ENCODE data around the gene OLFM1.

DNA sequence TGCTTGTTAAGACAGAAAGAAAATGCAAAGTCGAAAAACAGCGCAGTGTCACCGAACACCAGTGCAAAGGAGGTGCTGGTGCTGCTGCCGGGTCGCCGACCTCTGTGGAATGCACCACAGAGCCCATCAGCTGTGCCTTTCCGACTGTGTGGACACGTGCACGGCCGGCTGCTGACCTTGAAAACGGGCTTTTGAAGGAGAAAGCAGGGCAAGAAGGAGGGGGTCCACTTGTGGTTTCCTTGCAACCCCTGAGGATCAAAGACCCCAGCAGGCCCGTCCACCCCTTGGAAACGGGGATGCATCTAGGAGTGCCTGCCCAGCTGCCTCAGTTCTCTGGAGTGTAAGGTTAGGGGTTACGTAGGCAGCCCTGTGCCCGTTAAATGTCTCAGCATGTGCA, 6.2 kb upstream of the OLFM1 start:
- TF ChIP-seq RFX5 (IDR thresholded peaks at IDR 0.05; ENCODE audit: low read depth, low read length) (no peak), POLR2A (IDR thresholded peaks at IDR 0.05; ENCODE audit: low read depth, low read length) (no peak), CTCF (conservative IDR thresholded peaks at IDR 0.05; ENCODE audit: low read depth, low read length) (no peak)

All from IMR-90 (cell line).